HepG2 (cell line): ENCODE measurements around the gene ZDHHC14. TPM values are rescaled to one million over a fixed set of nuclear protein-coding genes. Genes with fewer than 3 reads are reported as not detected.

Experiments used
- ELF1 ChIP-seq: sonication (generic); formaldehyde crosslinking; IDR thresholded peaks from 2 replicates; pipeline ENCODE4 v1.4.0; 2020; ENCODE audit warnings: missing genetic modification reagents
- ERF ChIP-seq: IDR thresholded peaks from 2 replicates; pipeline ENCODE4 v1.6.1; 2018; ENCODE audit warnings: missing biosample characterization, missing genetic modification reagents
- ISL2 ChIP-seq: sonication (generic); formaldehyde crosslinking; IDR thresholded peaks from 2 replicates; pipeline ENCODE4 v1.5.0; 2020; ENCODE audit warnings: missing genetic modification reagents
- MED1 ChIP-seq: sonication (generic); formaldehyde crosslinking; IDR thresholded peaks from 2 replicates; pipeline ENCODE4 v1.4.0; 2020; ENCODE audit warnings: missing genetic modification reagents
- YEATS2 ChIP-seq: sonication (generic); formaldehyde crosslinking; IDR thresholded peaks from 2 replicates; pipeline ENCODE4 v1.4.0; 2020; ENCODE audit warnings: missing genetic modification reagents, borderline replicate concordance
- ZFP82 ChIP-seq: sonication (generic); formaldehyde crosslinking; IDR thresholded peaks from 2 replicates; pipeline ENCODE4 v1.5.1; 2020; ENCODE audit warnings: mild to moderate bottlenecking, missing genetic modification reagents, borderline replicate concordance
- ZNF605 ChIP-seq: sonication (generic); formaldehyde crosslinking; IDR thresholded peaks from 2 replicates; pipeline ENCODE4 v1.8.0; 2022; ENCODE audit warnings: mild to moderate bottlenecking, missing genetic modification reagents
- polyA plus RNA-seq, 8 experiments: library from polyadenylated mRNA; depleted of rRNA in 3 of 8; stranded (reverse) in 7 of 8; unstranded in 1 of 8; fragments of >200 nt; fragmentation: Illumina TruSeq in 4 of 8; extraction: Trizol in 4 of 8; gene quantifications; 2 replicates each; pipeline versions ENCODE4 v1.2.1 to v1.2.3, GENCODE V29; 2011 to 2016; ENCODE audit warnings: low read depth in 4 of 8, missing spikeins in 1 of 8, mixed read lengths in 1 of 8; ENCODE audit not compliant: insufficient read depth in 1 of 8
- total RNA-seq, 5 experiments: library from RNA; depleted of rRNA; stranded (reverse); fragments of >200 nt; fragmentation: Illumina TruSeq; extraction: Trizol; gene quantifications; 2 replicates each; pipeline ENCODE4 v1.2.3, GENCODE V29; 2016; ENCODE audit warnings: low read depth in 1 of 5
- TF ChIP-seq, protein P1 (sequence below): sonication (generic); formaldehyde crosslinking; IDR thresholded peaks from 2 replicates; pipeline ENCODE4 v1.4.0; 2020; ENCODE audit warnings: mild to moderate bottlenecking, missing genetic modification reagents
- TF ChIP-seq, protein P2 (sequence below): IDR thresholded peaks from 2 replicates; pipeline ENCODE4 v1.4.0; 2020; ENCODE audit warnings: mild to moderate bottlenecking, missing genetic modification reagents
- TF ChIP-seq, protein P3 (sequence below): sonication (generic); formaldehyde crosslinking; IDR thresholded peaks from 2 replicates; pipeline ENCODE4 v1.5.0; 2020; ENCODE audit warnings: mild to moderate bottlenecking, missing genetic modification reagents
- TF ChIP-seq, protein P4 (sequence below): sonication (generic); formaldehyde crosslinking; IDR thresholded peaks from 2 replicates; pipeline ENCODE4 v1.4.0; 2020; ENCODE audit warnings: missing genetic modification reagents
- TF ChIP-seq, protein P5 (sequence below), 2 experiments: fragments of 450-650 bp in 1 of 2; sonication (generic) in 1 of 2; formaldehyde crosslinking; IDR thresholded peaks; 2 replicates each; pipeline versions ENCODE4 v1.5.0 to v1.8.0; 2020 to 2022; ENCODE audit warnings: mild to moderate bottlenecking in 1 of 2, missing genetic modification reagents in 1 of 2

ZDHHC14 gene
- total and polyA plus RNA-seq, 2 of the 13 experiments (the other 11 are each of a cell fraction or from before 2014, with no cell fraction given) = 3.7 to 9.5 TPM

DNA sequence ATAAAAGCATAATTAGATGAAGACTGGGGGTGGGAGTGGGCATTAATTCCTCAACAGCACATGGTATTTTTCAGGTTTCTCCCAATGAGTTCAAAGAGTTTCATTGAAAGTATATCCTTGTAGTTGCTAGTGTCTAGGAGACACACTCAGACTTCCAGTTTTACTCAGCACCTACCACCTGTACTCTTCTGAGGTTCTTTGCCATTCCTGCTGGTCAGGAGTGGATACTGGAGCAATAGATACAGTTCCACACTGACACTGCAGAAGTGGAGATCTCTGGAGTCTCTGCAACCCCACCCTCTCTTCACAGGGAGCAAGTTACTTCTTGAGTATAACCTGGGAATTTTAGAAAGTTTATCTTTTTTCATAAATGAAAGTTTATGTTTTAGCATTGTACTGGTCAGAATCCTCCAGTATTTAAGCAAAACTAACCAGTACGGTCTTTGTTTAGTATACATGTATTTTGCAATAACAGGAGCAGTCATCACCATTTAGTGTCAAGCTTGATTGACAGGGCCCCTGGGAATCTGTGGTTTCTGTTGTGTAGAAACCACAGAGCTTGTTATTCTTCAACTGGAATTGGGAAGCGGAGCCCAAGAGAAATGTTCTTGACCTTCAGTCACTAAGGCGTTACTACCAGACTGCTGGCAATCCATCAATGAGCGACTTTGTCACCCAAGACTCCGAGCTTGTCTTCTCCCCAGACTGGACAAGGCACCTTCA, 148.1 kb downstream of the ZDHHC14 start (continued):
- TF ChIP-seq, protein P1, sequence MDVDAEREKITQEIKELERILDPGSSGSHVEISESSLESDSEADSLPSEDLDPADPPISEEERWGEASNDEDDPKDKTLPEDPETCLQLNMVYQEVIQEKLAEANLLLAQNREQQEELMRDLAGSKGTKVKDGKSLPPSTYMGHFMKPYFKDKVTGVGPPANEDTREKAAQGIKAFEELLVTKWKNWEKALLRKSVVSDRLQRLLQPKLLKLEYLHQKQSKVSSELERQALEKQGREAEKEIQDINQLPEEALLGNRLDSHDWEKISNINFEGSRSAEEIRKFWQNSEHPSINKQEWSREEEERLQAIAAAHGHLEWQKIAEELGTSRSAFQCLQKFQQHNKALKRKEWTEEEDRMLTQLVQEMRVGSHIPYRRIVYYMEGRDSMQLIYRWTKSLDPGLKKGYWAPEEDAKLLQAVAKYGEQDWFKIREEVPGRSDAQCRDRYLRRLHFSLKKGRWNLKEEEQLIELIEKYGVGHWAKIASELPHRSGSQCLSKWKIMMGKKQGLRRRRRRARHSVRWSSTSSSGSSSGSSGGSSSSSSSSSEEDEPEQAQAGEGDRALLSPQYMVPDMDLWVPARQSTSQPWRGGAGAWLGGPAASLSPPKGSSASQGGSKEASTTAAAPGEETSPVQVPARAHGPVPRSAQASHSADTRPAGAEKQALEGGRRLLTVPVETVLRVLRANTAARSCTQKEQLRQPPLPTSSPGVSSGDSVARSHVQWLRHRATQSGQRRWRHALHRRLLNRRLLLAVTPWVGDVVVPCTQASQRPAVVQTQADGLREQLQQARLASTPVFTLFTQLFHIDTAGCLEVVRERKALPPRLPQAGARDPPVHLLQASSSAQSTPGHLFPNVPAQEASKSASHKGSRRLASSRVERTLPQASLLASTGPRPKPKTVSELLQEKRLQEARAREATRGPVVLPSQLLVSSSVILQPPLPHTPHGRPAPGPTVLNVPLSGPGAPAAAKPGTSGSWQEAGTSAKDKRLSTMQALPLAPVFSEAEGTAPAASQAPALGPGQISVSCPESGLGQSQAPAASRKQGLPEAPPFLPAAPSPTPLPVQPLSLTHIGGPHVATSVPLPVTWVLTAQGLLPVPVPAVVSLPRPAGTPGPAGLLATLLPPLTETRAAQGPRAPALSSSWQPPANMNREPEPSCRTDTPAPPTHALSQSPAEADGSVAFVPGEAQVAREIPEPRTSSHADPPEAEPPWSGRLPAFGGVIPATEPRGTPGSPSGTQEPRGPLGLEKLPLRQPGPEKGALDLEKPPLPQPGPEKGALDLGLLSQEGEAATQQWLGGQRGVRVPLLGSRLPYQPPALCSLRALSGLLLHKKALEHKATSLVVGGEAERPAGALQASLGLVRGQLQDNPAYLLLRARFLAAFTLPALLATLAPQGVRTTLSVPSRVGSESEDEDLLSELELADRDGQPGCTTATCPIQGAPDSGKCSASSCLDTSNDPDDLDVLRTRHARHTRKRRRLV (CRISPR knock-in tag) = no peak
- TF ChIP-seq MED1 (CRISPR knock-in tag) (peak; percentile 31; the same call in 1 of the 2 replicates), ZNF605 (CRISPR knock-in tag) (peak; percentile 70), YEATS2 (CRISPR knock-in tag) (peak; percentile 18; the same call in 1 of the 2 replicates), ISL2 (CRISPR knock-in tag) (0 out of 2 replicates have a peak, but pooled peaks have one; percentile 19), ZFP82 (CRISPR knock-in tag) (no peak), ERF (CRISPR knock-in tag) (no peak), ELF1 (no peak)
- TF ChIP-seq, protein P2, sequence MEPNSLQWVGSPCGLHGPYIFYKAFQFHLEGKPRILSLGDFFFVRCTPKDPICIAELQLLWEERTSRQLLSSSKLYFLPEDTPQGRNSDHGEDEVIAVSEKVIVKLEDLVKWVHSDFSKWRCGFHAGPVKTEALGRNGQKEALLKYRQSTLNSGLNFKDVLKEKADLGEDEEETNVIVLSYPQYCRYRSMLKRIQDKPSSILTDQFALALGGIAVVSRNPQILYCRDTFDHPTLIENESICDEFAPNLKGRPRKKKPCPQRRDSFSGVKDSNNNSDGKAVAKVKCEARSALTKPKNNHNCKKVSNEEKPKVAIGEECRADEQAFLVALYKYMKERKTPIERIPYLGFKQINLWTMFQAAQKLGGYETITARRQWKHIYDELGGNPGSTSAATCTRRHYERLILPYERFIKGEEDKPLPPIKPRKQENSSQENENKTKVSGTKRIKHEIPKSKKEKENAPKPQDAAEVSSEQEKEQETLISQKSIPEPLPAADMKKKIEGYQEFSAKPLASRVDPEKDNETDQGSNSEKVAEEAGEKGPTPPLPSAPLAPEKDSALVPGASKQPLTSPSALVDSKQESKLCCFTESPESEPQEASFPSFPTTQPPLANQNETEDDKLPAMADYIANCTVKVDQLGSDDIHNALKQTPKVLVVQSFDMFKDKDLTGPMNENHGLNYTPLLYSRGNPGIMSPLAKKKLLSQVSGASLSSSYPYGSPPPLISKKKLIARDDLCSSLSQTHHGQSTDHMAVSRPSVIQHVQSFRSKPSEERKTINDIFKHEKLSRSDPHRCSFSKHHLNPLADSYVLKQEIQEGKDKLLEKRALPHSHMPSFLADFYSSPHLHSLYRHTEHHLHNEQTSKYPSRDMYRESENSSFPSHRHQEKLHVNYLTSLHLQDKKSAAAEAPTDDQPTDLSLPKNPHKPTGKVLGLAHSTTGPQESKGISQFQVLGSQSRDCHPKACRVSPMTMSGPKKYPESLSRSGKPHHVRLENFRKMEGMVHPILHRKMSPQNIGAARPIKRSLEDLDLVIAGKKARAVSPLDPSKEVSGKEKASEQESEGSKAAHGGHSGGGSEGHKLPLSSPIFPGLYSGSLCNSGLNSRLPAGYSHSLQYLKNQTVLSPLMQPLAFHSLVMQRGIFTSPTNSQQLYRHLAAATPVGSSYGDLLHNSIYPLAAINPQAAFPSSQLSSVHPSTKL = peak; percentile 58
- TF ChIP-seq, protein P3, sequence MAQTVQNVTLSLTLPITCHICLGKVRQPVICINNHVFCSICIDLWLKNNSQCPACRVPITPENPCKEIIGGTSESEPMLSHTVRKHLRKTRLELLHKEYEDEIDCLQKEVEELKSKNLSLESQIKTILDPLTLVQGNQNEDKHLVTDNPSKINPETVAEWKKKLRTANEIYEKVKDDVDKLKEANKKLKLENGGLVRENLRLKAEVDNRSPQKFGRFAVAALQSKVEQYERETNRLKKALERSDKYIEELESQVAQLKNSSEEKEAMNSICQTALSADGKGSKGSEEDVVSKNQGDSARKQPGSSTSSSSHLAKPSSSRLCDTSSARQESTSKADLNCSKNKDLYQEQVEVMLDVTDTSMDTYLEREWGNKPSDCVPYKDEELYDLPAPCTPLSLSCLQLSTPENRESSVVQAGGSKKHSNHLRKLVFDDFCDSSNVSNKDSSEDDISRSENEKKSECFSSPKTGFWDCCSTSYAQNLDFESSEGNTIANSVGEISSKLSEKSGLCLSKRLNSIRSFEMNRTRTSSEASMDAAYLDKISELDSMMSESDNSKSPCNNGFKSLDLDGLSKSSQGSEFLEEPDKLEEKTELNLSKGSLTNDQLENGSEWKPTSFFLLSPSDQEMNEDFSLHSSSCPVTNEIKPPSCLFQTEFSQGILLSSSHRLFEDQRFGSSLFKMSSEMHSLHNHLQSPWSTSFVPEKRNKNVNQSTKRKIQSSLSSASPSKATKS (CRISPR knock-in tag) = 0 out of 2 replicates have a peak, but pooled peaks have one; percentile 44
- TF ChIP-seq, protein P4, sequence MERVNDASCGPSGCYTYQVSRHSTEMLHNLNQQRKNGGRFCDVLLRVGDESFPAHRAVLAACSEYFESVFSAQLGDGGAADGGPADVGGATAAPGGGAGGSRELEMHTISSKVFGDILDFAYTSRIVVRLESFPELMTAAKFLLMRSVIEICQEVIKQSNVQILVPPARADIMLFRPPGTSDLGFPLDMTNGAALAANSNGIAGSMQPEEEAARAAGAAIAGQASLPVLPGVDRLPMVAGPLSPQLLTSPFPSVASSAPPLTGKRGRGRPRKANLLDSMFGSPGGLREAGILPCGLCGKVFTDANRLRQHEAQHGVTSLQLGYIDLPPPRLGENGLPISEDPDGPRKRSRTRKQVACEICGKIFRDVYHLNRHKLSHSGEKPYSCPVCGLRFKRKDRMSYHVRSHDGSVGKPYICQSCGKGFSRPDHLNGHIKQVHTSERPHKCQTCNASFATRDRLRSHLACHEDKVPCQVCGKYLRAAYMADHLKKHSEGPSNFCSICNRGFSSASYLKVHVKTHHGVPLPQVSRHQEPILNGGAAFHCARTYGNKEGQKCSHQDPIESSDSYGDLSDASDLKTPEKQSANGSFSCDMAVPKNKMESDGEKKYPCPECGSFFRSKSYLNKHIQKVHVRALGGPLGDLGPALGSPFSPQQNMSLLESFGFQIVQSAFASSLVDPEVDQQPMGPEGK (CRISPR knock-in tag) = peak; percentile 31; the same call in 1 of the 2 replicates
- TF ChIP-seq, protein P5, sequence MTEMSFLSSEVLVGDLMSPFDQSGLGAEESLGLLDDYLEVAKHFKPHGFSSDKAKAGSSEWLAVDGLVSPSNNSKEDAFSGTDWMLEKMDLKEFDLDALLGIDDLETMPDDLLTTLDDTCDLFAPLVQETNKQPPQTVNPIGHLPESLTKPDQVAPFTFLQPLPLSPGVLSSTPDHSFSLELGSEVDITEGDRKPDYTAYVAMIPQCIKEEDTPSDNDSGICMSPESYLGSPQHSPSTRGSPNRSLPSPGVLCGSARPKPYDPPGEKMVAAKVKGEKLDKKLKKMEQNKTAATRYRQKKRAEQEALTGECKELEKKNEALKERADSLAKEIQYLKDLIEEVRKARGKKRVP (CRISPR knock-in tag; IDR thresholded peaks at IDR 0.05) = peak in 1 of 2 experiments; percentile 30; a peak in 1 of 4 replicates
